ENCODE measurements around the gene EXOC1. TPM values are rescaled to one million over a fixed set of nuclear protein-coding genes. Genes with fewer than 3 reads are reported as not detected.

Gene EXOC1
- total RNA-seq, 1 experiment from 2014 or later = 21.2 TPM

DNA sequence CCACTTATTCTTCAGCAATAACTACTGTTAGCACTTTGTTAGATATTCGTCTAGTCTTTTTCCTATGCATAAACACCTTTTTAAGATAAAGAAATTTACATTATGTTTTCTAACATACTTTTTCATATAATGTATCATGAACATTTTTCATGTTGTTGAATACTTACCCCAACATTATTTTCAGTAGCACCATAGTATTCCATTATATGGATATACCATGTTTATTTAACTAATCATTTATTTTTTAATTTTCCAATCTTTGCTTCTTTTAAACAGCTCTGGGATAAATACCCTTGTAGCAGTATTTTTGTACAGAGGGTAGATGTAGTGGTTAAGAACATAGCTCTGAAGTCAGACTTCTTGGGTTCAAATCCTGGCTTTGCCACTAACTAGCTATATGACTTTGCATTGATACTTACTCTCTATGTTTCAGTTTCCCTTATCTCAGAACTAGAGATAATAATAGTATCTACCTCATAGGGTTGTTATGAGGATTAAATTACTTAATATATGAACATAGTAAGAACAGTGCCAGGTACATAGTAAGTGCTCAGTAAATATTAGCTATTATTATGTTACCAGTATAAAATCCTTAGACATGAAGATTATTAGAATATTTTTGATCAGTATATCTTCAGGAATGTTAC, 11.3 kb downstream of the EXOC1 start:
- Histone ChIP-seq H3K4ac (ENCODE audit: low read depth, low read length) (no peak overlapping the region), H2BK12ac (ENCODE audit: insufficient read length, low read depth, low read length) (no peak overlapping the region), H3K56ac (ENCODE audit: insufficient read length, low read depth, low read length) (no peak overlapping the region), H3K4me2 (ENCODE audit: insufficient read depth, insufficient read length, low read length) (no peak overlapping the region), H3K27me3 (ENCODE audit: insufficient read depth, low read length) (no peaks in the 10 kb centered on the region), H3K27ac (ENCODE audit: insufficient read length, low read depth, low read length) (no peak overlapping the region), H3K4me1 (ENCODE audit: insufficient read depth, low read length) (no peaks in the 10 kb centered on the region), H4K8ac (replicated peaks; ENCODE audit: insufficient read length, low read depth, low read length) (no peak overlapping the region), H4K5ac (ENCODE audit: insufficient read length, low read depth, low read length) (no peak overlapping the region), H3K23ac (ENCODE audit: insufficient read length, low read depth, low read length) (no peak overlapping the region), H2BK20ac (ENCODE audit: low read depth, low read length, poor library complexity, severe bottlenecking) (no peak overlapping the region), H3K9me3 (ENCODE audit: control insufficient read depth, low read depth, low read length) (no peaks in the 10 kb centered on the region), H2BK120ac (ENCODE audit: low read depth, low read length, poor library complexity, severe bottlenecking) (no peak overlapping the region), H3T11ph (ENCODE audit: low read length) (no peak overlapping the region), H2AK5ac (ENCODE audit: insufficient read length, low read length) (no peak overlapping the region), H3K79me2 (ENCODE audit: insufficient read depth, low read length) (no peaks in the 10 kb centered on the region), H3K23me2 (ENCODE audit: insufficient read length, low read depth, low read length, poor library complexity, severe bottlenecking) (no peaks in the 10 kb centered on the region), H2AFZ (ENCODE audit: low read length) (no peak overlapping the region), H2BK15ac (ENCODE audit: low read depth, low read length) (no peak overlapping the region), H3K18ac (ENCODE audit: insufficient read length, low read depth, low read length) (no peak overlapping the region), H3K79me1 (ENCODE audit: insufficient read depth, low read depth, low read length, poor library complexity, severe bottlenecking) (no peaks in the 10 kb centered on the region), H3K14ac (ENCODE audit: insufficient read depth, low read length) (no peak overlapping the region), H4K20me1 (ENCODE audit: control insufficient read depth, insufficient read depth, insufficient read length) (no peaks in the 10 kb centered on the region), H2BK5ac (ENCODE audit: insufficient read length, low read length) (no peak overlapping the region), H3K9ac (ENCODE audit: extremely low read depth, insufficient read length, low read length) (no peak overlapping the region), H4K91ac (ENCODE audit: insufficient read length, low read depth, low read length) (no peak overlapping the region)
- H3K27ac Mint-ChIP-seq = no peak overlapping the region
- no peak for DNase-seq
- no peak for TF ChIP-seq CTCF (conservative IDR thresholded peaks at IDR 0.05)
- H3K4me1 Mint-ChIP-seq = no peaks in the 10 kb centered on the region
- no peaks in the 10 kb centered on the region for H3K9me3 Mint-ChIP-seq
- H3K27me3 Mint-ChIP-seq (ENCODE audit: low read depth) = no peaks in the 10 kb centered on the region
- H3K4me3 Mint-ChIP-seq = no peak overlapping the region
- no CpG with 5 or more reads among the region's 1 CpG for WGBS (ENCODE audit: extremely low coverage, insufficient read length, low lambda C conversion rate)
- peaks cover 9 to 20% (median 10%) of the 10 kb centered on the region in 3 experiments for H3K36me3 Mint-ChIP-seq (ENCODE audit: insufficient read depth in 1 of 3, low read depth in 3 of 3)
